H1 (cell line): ENCODE measurements around the gene HSF2. TPM values are rescaled to one million over a fixed set of nuclear protein-coding genes. Genes with fewer than 3 reads are reported as not detected.

ENCODE experiments used
- CHD7 ChIP-seq: fragments of 300-600 bp; sonication (generic); IDR thresholded peaks from 2 replicates; pipeline ENCODE4 v1.7.1; 2012; ENCODE audit warnings: low read length, moderate library complexity, mild to moderate bottlenecking, inconsistent platforms; ENCODE audit not compliant: insufficient replicate concordance
- EGR1 ChIP-seq: IDR thresholded peaks from 2 replicates; pipeline ENCODE4 v1.6.1; 2011; ENCODE audit warnings: low read depth, low read length, borderline replicate concordance
- polyA plus RNA-seq, 7 experiments: library from polyadenylated mRNA; depleted of rRNA in 3 of 7; stranded (reverse) in 5 of 7; unstranded in 2 of 7; fragments of >200 nt in 5 of 7; fragments of 200-250 nt in 2 of 7; gene quantifications; 1 replicate in 5 of 7; 2 replicates in 1 of 7; 4 replicates in 1 of 7; pipeline versions ENCODE4 v1.2.1 to v1.2.3, GENCODE V29; 2011 to 2013; ENCODE audit warnings: missing spikeins in 2 of 7, mixed read lengths in 2 of 7
- total RNA-seq: library from RNA; stranded (reverse); fragmentation: NEBNext Ultra II Directional; extraction: Animal tissue kit (Norgen Biotek cat#: 25700); gene quantifications from 2 replicates; pipeline ENCODE4 v1.2.1, GENCODE V29; 2021

The HSF2 gene
- total and polyA plus RNA-seq, 2 of the 8 experiments (the other 6 are each of a cell fraction or from before 2014, with no cell fraction given): 16.3 to 18.3 TPM

GRCh38 chr6:122404444-122404843 is 5.0 kb downstream of the HSF2 start (continued):
- TF ChIP-seq CHD7: no peak
- TF ChIP-seq EGR1: no peak
